ENCODE measurements around the gene SUPT4H1.

Gene SUPT4H1

DNA sequence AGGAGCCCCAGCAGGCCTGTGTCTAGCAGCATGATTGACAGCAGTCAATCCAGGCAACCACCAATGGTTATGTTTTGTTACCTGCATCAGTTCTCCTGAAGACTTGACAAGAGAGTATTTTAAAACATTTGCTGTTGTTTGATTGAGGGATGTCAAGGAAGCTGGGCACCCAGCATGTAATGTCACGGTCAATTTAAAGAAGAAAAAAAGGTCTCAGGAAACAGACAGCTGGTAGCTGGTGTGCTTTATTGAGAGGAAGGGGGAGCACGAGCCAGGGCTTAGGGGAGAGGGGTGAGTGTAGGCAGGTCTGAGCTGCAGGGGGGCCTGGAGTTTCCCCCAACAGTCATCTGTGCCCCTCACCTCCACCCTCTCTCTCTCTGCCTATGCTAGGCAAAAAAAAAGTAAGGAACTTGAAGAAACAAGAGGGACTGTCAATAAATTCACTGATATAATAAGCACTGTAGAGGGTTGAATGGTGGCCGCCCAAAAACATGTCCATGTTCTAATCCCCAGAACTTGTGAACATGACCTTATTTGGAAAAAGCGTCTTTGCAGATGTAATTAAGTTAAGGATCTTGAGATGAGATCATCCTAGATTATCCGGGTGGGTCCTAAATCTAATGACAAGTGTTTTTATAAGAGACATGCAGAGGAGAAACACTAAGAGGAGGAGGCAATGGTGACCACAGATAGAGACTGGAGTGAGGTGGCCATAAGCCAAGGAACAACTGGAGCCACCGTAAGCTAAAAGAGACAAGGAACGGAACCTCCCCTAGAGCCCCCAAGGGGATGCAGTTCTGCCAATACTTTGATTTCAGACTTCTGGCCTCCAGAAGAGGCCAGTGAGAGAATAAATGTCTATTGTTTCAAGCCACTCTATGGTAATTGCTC lies 37.9 kb downstream of the SUPT4H1 start:
- no peaks in the 10 kb centered on the region for H3K9me3 ChIP-seq
- no peak for DNase-seq (ENCODE audit: low spot score in 2 of 2)
- H3K4me1 ChIP-seq: no peaks in the 10 kb centered on the region
- in situ Hi-C loops (cut with MboI; ENCODE audit: low sequenced_read_pairs): no loop called here
- no peaks in the 10 kb centered on the region for H3K27me3 ChIP-seq (ENCODE audit: low read depth)
- no peaks in the 10 kb centered on the region for H3K36me3 ChIP-seq (replicated peaks)
- H3K4me3 ChIP-seq: no peak overlapping the region

DNA sequence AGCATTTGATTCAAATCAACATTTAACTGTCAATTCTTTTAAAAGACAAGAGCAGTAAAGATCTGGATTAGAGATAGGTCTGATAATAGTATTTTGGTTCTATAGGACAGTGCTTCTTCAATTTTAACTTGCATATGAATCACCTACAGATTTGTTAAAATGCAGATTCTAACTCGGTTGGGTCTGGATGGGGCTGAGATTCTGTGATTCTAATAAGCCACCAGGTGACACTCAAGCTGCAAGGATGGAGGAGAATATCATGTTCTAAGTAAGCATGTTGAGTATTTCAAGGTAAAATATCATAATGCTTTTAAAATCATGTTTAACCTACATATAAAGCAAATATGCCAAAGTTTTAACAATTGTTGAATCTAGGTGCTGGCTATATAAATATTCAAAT lies 39.2 kb downstream of the SUPT4H1 start:
- no peaks in the 10 kb centered on the region for H3K27me3 ChIP-seq (ENCODE audit: low read depth)
- no peaks in the 10 kb centered on the region for H3K9me3 ChIP-seq
- H3K4me3 ChIP-seq: no peak overlapping the region
- peak in 1 of 2 experiments; percentile 4 for DNase-seq (ENCODE audit: low spot score in 2 of 2)
- no peaks in the 10 kb centered on the region for H3K4me1 ChIP-seq
- in situ Hi-C loops (cut with MboI; ENCODE audit: low sequenced_read_pairs): no loop called here
- no peaks in the 10 kb centered on the region for H3K36me3 ChIP-seq (replicated peaks)

- in situ Hi-C loops (cut with MboI; ENCODE audit: low sequenced_read_pairs): no loop called here
- Histone ChIP-seq H3K36me3 (replicated peaks) (no peaks in the 10 kb centered on the region), H3K4me1 (no peaks in the 10 kb centered on the region), H3K4me3 (no peak overlapping the region), H3K9me3 (no peaks in the 10 kb centered on the region), H3K27me3 (ENCODE audit: low read depth) (no peaks in the 10 kb centered on the region)
- peak in 1 of 2 experiments; percentile 5 for DNase-seq (ENCODE audit: low spot score in 2 of 2)
Observed at GRCh38 chr17:58312021-58312630, 39.9 kb downstream of the SUPT4H1 start.

DNA sequence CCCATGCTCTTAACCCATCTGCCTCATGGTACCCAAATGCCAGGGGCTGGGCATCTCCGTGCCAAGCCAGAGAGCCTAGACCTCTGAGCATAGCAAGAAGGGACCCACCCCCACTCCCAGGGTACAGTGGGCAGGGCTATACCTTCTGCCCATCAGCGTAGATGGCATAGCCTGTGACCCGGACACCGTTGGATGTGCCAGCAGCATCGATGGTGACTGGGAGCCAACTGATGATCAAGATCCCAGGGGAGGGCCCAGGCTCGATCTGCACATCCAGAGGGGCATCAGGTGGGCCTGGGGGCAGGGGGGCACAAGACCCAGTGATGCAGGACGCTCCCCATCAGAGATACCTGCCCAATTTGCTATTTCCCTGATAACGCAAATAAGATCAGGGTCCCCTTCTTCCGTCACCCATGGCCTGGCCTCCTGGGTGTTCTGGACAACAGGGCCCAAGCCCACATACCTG lies 40.5 kb downstream of the SUPT4H1 start:
- peak in 1 of 2 experiments; percentile 1 for DNase-seq (ENCODE audit: low spot score in 2 of 2)
- no peaks in the 10 kb centered on the region for H3K9me3 ChIP-seq
- no peaks in the 10 kb centered on the region for H3K27me3 ChIP-seq (ENCODE audit: low read depth)
- no peaks in the 10 kb centered on the region for H3K4me1 ChIP-seq
- no peak overlapping the region for H3K4me3 ChIP-seq
- in situ Hi-C loops (cut with MboI; ENCODE audit: low sequenced_read_pairs): no loop called here
- no peaks in the 10 kb centered on the region for H3K36me3 ChIP-seq (replicated peaks)

- DNase-seq (ENCODE audit: low spot score in 2 of 2): no peak
- Histone ChIP-seq H3K36me3 (replicated peaks) (no peaks in the 10 kb centered on the region), H3K4me1 (no peaks in the 10 kb centered on the region), H3K9me3 (no peaks in the 10 kb centered on the region), H3K27me3 (ENCODE audit: low read depth) (no peaks in the 10 kb centered on the region), H3K4me3 (no peak overlapping the region)
- in situ Hi-C loops (cut with MboI; ENCODE audit: low sequenced_read_pairs): no loop called here
Observed at GRCh38 chr17:58310511-58311428, 41.2 kb downstream of the SUPT4H1 start.

DNA sequence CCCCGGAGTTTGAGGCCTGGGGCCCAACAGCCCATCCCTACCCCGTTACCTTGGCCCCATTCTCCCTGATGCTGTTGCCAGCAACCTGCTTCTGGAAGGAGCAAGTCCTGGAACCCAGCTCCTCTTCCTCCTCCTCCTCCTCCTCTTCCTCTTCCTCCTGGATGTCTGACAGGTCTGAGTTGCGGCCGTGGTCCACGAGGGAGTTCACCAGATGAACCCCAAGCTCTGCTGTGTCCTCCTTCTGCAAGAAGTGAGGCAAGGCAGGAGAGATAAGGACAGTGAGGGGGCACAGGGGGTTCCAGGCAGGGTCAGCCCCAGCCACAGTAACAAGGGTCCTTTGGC lies 42.1 kb downstream of the SUPT4H1 start:
- H3K27me3 ChIP-seq (ENCODE audit: low read depth): no peaks in the 10 kb centered on the region
- H3K9me3 ChIP-seq: no peaks in the 10 kb centered on the region
- no peak for DNase-seq (ENCODE audit: low spot score in 2 of 2)
- in situ Hi-C loops (cut with MboI; ENCODE audit: low sequenced_read_pairs): no loop called here
- H3K36me3 ChIP-seq (replicated peaks): no peaks in the 10 kb centered on the region
- H3K4me1 ChIP-seq: no peaks in the 10 kb centered on the region
- H3K4me3 ChIP-seq: no peak overlapping the region

- Histone ChIP-seq H3K27me3 (ENCODE audit: low read depth) (no peaks in the 10 kb centered on the region), H3K36me3 (replicated peaks) (no peaks in the 10 kb centered on the region), H3K4me1 (no peaks in the 10 kb centered on the region), H3K4me3 (no peak overlapping the region), H3K9me3 (no peaks in the 10 kb centered on the region)
- in situ Hi-C loops (cut with MboI; ENCODE audit: low sequenced_read_pairs): no loop called here
- no peak for DNase-seq (ENCODE audit: low spot score in 2 of 2)
Observed at GRCh38 chr17:58308985-58309917, 42.8 kb downstream of the SUPT4H1 start.

GRCh38 chr17:58308173-58308984 lies 43.6 kb downstream of the SUPT4H1 start:
- no peak overlapping the region for H3K4me3 ChIP-seq
- no peaks in the 10 kb centered on the region for H3K9me3 ChIP-seq
- in situ Hi-C loops (cut with MboI; ENCODE audit: low sequenced_read_pairs): no loop called here
- H3K4me1 ChIP-seq: no peaks in the 10 kb centered on the region
- DNase-seq (ENCODE audit: low spot score in 2 of 2): peak in 1 of 2 experiments; percentile 28
- no peaks in the 10 kb centered on the region for H3K27me3 ChIP-seq (ENCODE audit: low read depth)
- no peaks in the 10 kb centered on the region for H3K36me3 ChIP-seq (replicated peaks)

GRCh38 chr17:58307468-58308172 lies 44.4 kb downstream of the SUPT4H1 start:
- in situ Hi-C loops (cut with MboI; ENCODE audit: low sequenced_read_pairs): no loop called here
- Histone ChIP-seq H3K4me3 (no peak overlapping the region), H3K4me1 (no peaks in the 10 kb centered on the region), H3K27me3 (ENCODE audit: low read depth) (no peaks in the 10 kb centered on the region), H3K36me3 (replicated peaks) (no peaks in the 10 kb centered on the region), H3K9me3 (no peaks in the 10 kb centered on the region)
- no peak for DNase-seq (ENCODE audit: low spot score in 2 of 2)

DNA sequence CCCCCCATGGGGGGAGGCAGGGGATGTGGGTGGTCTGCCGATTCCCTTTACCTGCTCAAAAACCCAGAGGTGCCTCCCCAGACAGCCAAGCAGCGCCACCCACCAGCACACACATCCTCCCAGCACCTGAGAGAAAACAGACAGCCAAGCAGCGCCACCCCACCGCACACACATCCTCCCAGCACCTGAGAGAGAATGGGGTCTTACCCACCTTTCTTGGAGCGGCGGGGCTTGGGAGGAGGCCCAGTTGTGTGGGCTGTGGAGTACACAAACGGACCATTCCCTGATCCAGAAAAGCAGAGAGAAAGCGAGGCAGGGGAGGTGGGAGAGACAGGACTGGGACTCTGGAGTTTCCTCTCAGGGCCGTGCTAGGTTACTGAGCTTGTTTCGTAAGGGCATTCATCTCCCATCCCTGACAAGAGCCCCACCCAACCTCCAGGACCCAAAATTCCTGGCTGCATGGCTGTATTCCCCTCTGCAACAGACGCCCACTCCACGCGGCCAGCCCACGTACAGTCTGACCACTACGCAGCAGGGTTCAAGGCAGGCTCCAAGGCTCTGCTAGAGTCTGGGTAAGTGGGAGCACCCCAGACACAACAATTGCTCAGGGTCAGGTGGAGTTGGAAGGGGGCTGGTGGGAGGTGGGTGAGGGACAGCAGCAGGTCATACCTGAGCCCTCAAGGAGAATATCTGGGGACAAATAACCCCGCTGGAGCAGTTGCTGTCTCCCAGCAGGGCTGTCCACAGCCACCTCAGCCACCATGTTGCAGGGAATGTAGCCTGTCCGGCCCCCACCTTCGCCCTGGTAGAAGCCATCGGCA lies 45.7 kb downstream of the SUPT4H1 start:
- no peaks in the 10 kb centered on the region for H3K27me3 ChIP-seq (ENCODE audit: low read depth)
- in situ Hi-C loops (cut with MboI; ENCODE audit: low sequenced_read_pairs): no loop called here
- no peak for DNase-seq (ENCODE audit: low spot score in 2 of 2)
- no peak overlapping the region for H3K4me3 ChIP-seq
- no peaks in the 10 kb centered on the region for H3K36me3 ChIP-seq (replicated peaks)
- no peaks in the 10 kb centered on the region for H3K4me1 ChIP-seq
- H3K9me3 ChIP-seq: no peaks in the 10 kb centered on the region

DNA sequence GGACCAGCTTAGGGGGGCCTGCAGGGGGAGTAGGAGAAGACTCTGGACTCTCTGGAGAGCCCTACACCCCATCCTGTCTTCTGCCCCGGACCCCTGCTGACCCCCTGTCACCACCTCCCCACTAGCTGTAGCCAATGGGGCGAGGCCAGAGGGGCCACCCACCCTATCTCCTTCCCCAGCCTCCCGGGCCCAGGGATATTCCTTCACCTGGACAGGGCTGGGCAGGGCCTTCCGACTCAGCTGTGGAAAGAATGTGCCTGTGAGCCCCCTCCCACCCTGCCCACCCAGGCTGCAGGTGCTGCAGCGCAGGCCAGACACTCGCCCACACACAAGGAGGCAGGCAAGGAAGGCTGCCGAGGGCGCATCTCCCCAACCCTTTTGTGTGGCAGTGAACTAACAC lies 46.4 kb downstream of the SUPT4H1 start:
- no peaks in the 10 kb centered on the region for H3K9me3 ChIP-seq
- in situ Hi-C loops (cut with MboI; ENCODE audit: low sequenced_read_pairs): no loop called here
- no peaks in the 10 kb centered on the region for H3K4me1 ChIP-seq
- DNase-seq (ENCODE audit: low spot score in 2 of 2): no peak
- no peaks in the 10 kb centered on the region for H3K36me3 ChIP-seq (replicated peaks)
- no peak overlapping the region for H3K4me3 ChIP-seq
- no peaks in the 10 kb centered on the region; the same call in 1 of the 2 replicates for H3K27me3 ChIP-seq (ENCODE audit: low read depth)
